NCI-H510A (cell line): Measurements from ENCODE around the gene PSMB5.

ENCODE experiments used
- DNase-seq: peaks from one replicate; lab custom pipeline; 2025; lab: John Stamatoyannopoulos, UW

The PSMB5 gene

DNA sequence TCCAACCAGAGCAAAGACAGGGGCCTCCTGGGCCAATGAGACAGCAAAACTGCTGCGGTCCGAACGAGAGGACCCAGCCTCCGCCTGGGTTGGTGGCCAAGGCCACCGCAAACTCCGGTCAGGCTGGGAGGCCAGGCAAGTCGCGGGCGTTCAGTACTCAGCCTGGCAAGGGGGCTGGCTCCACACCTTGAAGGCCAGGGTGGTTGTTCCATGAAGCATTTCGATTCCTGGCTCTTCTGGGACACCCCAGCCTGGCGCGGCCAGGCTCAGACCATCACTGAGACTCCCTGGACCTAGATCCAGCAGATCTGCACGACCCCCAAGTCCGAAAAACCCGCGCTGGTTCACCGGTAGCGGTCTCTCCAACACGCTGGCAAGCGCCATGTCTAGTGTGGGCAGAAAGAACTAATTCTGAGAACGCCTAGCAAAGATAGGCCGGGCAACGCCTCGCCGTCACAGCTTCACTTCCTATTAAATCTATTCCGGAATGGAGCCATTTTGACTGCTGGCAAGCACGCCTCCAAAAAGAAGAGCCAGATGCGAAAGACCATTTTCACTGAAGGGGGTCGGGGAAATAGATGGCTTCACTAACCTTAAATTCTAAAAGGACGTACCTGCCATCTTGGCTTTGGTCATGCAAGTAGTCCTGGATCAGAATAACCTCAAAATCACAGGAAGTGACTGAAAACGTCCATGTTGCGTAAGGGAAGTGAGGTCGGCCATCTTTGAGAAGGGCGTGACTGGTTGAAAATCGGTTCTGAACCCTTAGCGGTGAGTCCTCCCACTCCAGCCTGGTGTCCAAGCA lies at the start of gene PSMB5:
PSMB5 (minus strand) TSS at position 403 of the 805 bp plus-strand sequence; CDS start at position 384, 19 bp downstream.
- no peak for DNase-seq

GRCh38 chr14:23080474-23080873 lies 45.8 kb upstream of the PSMB5 start:
- no peak for DNase-seq

- no peak for DNase-seq
Measured at GRCh38 chr14:23079716-23080115, 45.0 kb upstream of the PSMB5 start.

DNA sequence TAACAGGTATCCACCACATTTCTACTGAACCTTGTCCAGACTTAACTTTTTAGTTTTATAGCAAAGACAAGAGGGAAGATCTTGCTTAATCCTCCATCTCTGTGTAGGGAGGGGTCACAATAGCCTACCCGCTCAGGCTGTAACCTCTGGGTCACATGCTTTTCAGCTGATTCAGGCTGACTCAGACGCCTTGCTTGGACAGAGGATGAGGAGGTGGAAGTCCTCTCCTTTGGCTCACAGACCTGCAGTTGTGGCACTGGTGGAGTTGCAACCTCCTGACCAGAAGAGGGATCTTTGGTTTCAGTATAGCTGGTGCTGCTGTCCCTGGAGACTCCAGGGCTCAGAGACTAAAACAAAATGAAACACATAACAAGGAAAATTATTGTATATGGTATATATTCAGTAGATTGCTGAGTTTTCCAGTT lies 44.0 kb upstream of the PSMB5 start:
- no peak for DNase-seq

DNA sequence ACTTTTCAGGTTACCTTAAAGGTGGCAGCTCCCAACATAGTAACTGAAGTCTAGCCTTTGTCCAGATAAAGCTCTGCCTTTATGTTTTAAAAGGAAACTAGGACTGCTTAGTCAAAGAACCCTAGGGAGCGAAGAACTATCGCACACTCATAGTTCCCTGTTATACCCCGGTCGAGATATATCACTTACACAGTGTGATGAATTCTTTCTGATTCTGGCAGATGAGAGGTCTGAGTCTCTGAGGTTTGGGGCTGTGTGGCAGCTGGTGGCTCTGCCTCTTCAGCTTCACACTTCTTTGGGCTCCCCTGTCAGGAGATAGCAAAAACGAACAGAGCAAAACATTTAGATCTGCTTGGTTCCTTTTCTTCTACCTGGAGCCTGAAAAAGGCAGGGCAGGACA lies 43.3 kb upstream of the PSMB5 start:
- DNase-seq, result no peak

DNA sequence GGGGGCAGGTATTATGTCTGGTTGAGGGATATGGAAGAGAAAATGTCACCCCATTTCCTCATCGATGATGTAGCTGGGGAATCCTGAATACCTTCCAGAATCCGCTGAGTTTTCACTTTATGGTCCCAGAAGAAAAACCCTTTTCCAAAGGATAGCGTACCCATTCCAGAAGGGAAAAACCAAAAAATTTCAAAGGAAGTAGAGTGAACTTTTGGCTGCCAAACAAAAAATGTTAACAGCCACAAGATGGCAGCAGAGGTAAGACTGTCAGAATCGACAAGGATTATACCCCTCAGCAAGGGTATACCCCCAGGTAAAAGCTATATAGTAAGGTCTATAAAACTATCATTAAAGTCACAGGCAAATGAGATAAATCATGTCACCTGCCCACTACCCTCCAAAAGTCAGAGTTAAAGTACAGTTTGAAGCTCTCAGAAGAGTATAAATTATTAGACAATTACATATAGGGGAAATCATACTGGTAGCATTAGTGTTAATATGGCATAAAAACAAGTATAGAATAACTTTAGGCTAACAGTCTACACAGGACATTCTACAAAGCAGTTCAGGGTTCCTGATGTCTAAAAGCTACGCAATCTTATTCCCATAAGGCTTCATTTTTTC lies 42.2 kb upstream of the PSMB5 start:
- DNase-seq, result no peak

GRCh38 chr14:23074906-23075305 lies 40.2 kb upstream of the PSMB5 start:
- DNase-seq, result no peak

- DNase-seq, result no peak
Measured at GRCh38 chr14:23071921-23072539, 37.3 kb upstream of the PSMB5 start.

DNA sequence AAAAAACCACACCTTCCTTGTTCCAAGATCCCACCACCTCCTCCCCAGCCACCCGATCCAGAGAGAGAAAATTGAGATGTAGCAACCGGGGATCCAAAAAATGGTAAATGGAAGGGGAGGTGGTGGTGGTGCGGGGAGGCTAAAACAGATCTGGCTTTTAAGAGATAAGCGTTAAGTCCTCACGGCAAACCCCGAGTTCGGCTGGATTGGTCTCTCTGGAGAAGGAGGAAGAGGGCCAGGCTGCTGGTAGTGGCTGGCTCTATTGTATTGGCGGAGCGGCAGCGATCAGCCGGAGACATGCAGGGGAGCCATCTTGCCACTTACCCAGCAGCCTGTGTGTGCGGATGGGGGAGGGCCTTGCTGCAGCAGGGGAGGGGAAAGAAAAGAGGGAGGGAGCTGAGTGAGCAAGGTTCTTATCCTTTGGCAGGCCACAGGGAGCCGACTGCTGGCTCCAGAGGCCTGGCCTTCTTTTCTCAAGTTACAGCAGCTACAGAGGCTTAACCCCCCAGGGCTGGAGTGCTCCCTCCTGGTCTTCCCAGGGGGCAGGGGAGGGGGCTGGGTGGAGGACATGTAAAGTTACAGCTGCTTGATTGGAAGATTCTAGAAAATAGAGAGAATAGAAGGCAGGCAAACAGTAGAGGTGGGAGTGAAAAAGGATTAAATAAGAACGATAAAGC lies 36.7 kb upstream of the PSMB5 start:
- DNase-seq, result no peak

- DNase-seq, result no peak
Measured at GRCh38 chr14:23070262-23071129, 35.8 kb upstream of the PSMB5 start.

DNA sequence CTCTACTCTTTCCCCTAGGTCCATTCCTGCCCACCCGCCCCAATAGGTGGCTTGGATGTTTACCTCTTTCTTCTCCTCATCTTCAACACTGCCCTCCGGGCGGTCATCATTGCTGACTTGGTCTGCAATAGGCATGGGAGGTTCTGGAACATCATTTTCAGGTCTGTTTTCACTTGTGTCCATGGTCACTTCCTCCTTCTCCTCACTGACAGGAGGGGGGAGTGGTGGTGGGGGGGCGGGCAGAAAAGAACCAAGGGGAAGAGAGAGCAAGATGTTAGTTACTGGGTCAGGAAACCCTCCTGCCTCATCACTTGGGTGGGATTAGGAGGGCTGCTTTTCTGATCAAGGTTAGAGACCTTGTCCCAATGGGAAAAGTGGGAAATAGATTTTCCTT lies 34.7 kb upstream of the PSMB5 start:
- DNase-seq, result no peak

GRCh38 chr14:23068789-23069412 lies 34.2 kb upstream of the PSMB5 start:
- no peak for DNase-seq

- no peak for DNase-seq
Measured at GRCh38 chr14:23067847-23068788, 33.4 kb upstream of the PSMB5 start.

- DNase-seq, result no peak
Measured at GRCh38 chr14:23066855-23067744, 32.4 kb upstream of the PSMB5 start.

DNA sequence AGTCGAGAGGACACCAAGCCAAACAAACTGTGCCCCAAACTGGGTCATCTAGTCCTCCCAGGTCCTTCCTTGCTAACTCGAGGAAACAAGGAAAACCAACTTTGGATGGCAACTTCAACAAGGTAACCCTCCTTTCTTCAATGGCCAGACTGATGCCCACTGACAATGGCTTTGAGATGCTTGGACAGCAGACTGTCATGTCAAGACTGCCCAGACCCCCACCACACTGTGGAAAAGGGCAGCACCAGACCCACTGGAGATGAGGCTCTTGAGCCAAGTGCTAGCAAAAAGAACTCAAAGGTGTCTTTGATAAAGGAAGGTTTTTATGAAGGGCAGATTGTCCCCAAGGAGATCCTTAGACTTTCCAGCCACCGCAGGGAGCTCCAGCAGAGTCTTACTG lies 31.7 kb upstream of the PSMB5 start:
- DNase-seq, result no peak

DNA sequence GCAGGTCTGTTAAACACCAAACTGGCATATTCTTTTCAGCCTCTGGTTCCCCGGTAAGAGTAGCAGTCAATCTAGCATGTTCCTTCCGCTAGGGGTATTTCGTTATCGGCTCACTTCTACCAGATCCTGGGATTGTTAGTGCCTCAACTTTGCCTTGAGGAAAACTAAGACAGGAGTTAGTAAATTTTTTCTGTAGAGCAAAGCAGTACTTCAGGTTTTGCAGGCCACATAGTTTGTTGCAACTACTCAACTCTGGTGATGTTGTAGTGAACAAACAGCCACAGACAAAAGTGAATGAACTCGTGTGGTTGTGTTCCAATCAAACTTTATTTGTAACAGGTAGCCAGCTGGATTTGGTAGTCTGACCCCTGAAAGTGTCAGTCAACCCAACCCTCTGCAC lies 28.9 kb upstream of the PSMB5 start:
- DNase-seq, result no peak

DNA sequence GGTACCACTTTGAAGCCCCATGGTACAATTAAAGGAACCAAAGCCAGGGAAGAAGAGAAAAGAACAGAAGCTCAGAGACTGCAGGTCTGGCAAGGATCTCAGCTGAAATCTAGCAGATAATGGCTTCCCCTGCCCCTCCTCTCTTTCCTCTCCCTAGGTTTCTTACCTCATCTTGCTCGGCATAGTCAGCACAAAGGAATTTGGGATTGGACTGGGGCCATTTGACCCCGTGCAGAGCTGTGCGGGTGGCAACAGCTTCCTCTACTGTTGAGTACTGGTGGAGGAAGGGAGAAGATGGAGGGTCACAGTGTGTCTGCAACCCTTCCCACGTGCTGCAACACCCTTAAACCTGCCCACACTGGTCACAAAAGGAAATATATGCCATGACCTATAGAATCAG lies 27.3 kb upstream of the PSMB5 start:
- DNase-seq, result no peak

DNA sequence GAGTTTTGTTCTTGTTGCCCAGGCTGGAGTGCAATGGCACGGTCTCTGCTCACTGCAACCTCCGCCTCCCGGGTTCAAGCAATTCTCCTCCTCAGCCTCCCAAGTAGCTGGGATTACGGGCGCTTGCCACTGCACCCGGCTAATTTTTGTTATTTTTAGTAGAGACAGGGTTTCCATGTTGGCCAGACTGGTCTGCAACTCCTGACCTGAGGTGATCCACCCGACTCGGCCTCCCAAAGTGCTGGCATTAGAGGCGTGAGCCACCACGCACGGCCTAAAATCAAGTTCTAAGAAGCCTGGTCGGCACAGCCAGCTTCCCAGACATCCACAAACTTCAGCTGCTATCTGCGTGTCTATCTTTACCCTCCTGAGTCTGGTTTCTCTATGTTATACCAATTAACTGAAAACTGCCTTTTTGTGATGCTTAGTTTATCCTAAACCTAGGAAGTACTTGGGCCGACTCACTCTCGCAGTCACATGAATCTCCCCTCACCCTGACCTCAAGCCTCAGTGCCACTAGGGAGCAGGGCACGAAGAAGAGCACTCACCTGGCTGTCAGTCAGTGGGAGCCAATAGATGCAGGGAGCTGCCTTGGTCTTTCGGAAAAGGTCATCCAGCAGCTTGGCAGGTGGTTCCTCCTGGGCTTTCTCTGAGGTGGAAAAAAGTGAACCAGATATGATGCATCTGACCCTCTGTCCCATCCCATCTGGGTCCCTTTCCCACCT lies 26.0 kb upstream of the PSMB5 start:
- DNase-seq, result no peak
